Upper lobe of left lung (tissue), 6 donors: ENCODE results near the gene SRPK2. TPM values are rescaled to one million over a fixed set of nuclear protein-coding genes. Genes with fewer than 3 reads are reported as not detected.

Experiments used
- ATAC-seq, 2 donors: fragments of 200-7000 bp; cut with Tn5 transposase; one replicate each; pipeline ENCODE4 v1.9.1; 2022; ENCODE audit warnings: mild to moderate bottlenecking in 2 of 2, moderate library complexity in 2 of 2; ENCODE audit not compliant: low FRiP score in 2 of 2
- DNase-seq, 2 donors: peaks; one replicate each; pipeline ENCODE4 v3.0.0-alpha.2; 2019 to 2020
- H3K27ac ChIP-seq, 4 donors: fragments of 200-600 bp; sonication (generic); one replicate each; pipeline ENCODE4 v1.5.1; 2016 to 2019
- H3K27me3 ChIP-seq, 4 donors: fragments of 200-600 bp; sonication (generic); one replicate each; pipeline ENCODE4 v1.5.1; 2017 to 2019
- H3K36me3 ChIP-seq, 4 donors: fragments of 200-600 bp; sonication (generic); one replicate each; pipeline ENCODE4 v1.5.1; 2016 to 2019
- H3K4me1 ChIP-seq, 4 donors: fragments of 200-600 bp; sonication (generic); one replicate each; pipeline ENCODE4 v1.5.1; 2018 to 2019
- H3K4me3 ChIP-seq, 4 donors: fragments of 200-600 bp; sonication (generic); one replicate each; pipeline ENCODE4 v1.5.1; 2017 to 2019; ENCODE audit warnings: mild to moderate bottlenecking in 2 of 4, moderate library complexity in 1 of 4
- H3K9me3 ChIP-seq, 4 donors: fragments of 200-600 bp; sonication (generic); one replicate each; pipeline ENCODE4 v1.5.1; 2018 to 2019
- CTCF ChIP-seq, 6 experiments: fragments of 450-650 bp in 4 of 6; fragments of 200-600 bp in 2 of 6; sonication (generic) in 2 of 6; IDR thresholded peaks; one replicate each; pipeline ENCODE4 v1.5.1; 2016 to 2019; ENCODE audit warnings: antibody characterized with exemption in 6 of 6
- EP300 ChIP-seq, 4 donors: sonication (generic); formaldehyde crosslinking; IDR thresholded peaks; one replicate each; pipeline ENCODE4 v1.5.1; 2017; ENCODE audit warnings: antibody characterized with exemption in 4 of 4, control low read depth in 2 of 4
- POLR2A ChIP-seq, 4 donors: fragments of 450-650 bp; IDR thresholded peaks; one replicate each; pipeline ENCODE4 v1.5.1; 2016 to 2017; ENCODE audit warnings: antibody characterized with exemption in 4 of 4, mild to moderate bottlenecking in 2 of 4
- POLR2AphosphoS5 ChIP-seq, 2 donors: sonication (generic); formaldehyde crosslinking; IDR thresholded peaks; one replicate each; pipeline ENCODE4 v1.5.1; 2017; ENCODE audit warnings: antibody characterized with exemption in 2 of 2
- WGBS, 2 donors: methylation state at CpG; one replicate each; pipeline ENCODE4 v1.1.5; 2017 to 2018; 5-methylcytosine and 5-hydroxymethylcytosine counted together
- total RNA-seq, 6 donors: library from RNA; depleted of rRNA in 4 of 6; stranded (reverse); fragments of >200 nt in 4 of 6; gene quantifications; one replicate each; pipeline versions ENCODE4 v1.1.0 to v1.2.1, GENCODE V29; 2016 to 2021
- donor health status: DM: no; HTN: no; CAD: no; lungs with moderate emphysema.
- donor health status: DM: no; HTN: yes; CAD: no; lungs with severe emphysema.

The SRPK2 gene
- total RNA-seq, 6 donors from 2014 or later = 29.6 to 55.6 (median 45.6) TPM

GRCh38 chr7:105246679-105247078 is 142.0 kb downstream of the SRPK2 start:
- Histone ChIP-seq H3K27ac (no peak overlapping the region), H3K27me3 (no peaks in the 10 kb centered on the region), H3K4me1 (peaks cover 5 to 22% (median 16%) of the 10 kb centered on the region in 4 donors), H3K9me3 (no peaks in the 10 kb centered on the region), H3K4me3 (no peak overlapping the region), H3K36me3 (no peaks in the 10 kb centered on the region)
- DNase-seq (no peak), ATAC-seq (no peak)
- TF ChIP-seq POLR2AphosphoS5 (IDR thresholded peaks at IDR 0.05) = no peak
- no peak for TF ChIP-seq CTCF (IDR thresholded peaks at IDR 0.05)
- TF ChIP-seq POLR2A (IDR thresholded peaks at IDR 0.05) = no peak
- no peak for TF ChIP-seq EP300 (IDR thresholded peaks at IDR 0.05)

- Histone ChIP-seq H3K4me1 (peaks cover 5 to 22% (median 17%) of the 10 kb centered on the region in 4 donors), H3K27me3 (no peaks in the 10 kb centered on the region), H3K36me3 (no peaks in the 10 kb centered on the region), H3K4me3 (no peak overlapping the region), H3K9me3 (no peaks in the 10 kb centered on the region), H3K27ac (no peak overlapping the region)
- DNase-seq = no peak
- 59 to 79% methylated on average over 4 of the region's 4 CpGs for WGBS, 2 donors
- TF ChIP-seq POLR2A (IDR thresholded peaks at IDR 0.05) (no peak), CTCF (IDR thresholded peaks at IDR 0.05) (no peak), EP300 (IDR thresholded peaks at IDR 0.05) (no peak), POLR2AphosphoS5 (IDR thresholded peaks at IDR 0.05) (no peak)
- ATAC-seq = no peak
Observed at GRCh38 chr7:105246256-105246655, 142.5 kb downstream of the SRPK2 start.

- ATAC-seq (no peak), DNase-seq (no peak)
- WGBS, 2 donors = 58 to 73% methylated on average over 12 of the region's 12 CpGs
- Histone ChIP-seq H3K4me3 (no peak overlapping the region), H3K36me3 (no peaks in the 10 kb centered on the region), H3K4me1 (peaks cover 5 to 22% (median 16%) of the 10 kb centered on the region in 4 donors), H3K9me3 (no peaks in the 10 kb centered on the region), H3K27me3 (no peaks in the 10 kb centered on the region), H3K27ac (peak overlapping the region in 3 of 4 donors; percentile 7 to 65 (median 63))
- no peak for TF ChIP-seq CTCF (IDR thresholded peaks at IDR 0.05)
- TF ChIP-seq POLR2A (IDR thresholded peaks at IDR 0.05) = no peak
- no peak for TF ChIP-seq EP300 (IDR thresholded peaks at IDR 0.05)
- TF ChIP-seq POLR2AphosphoS5 (IDR thresholded peaks at IDR 0.05) = no peak
Observed at GRCh38 chr7:105245398-105246114, 143.2 kb downstream of the SRPK2 start.

- no peak for ATAC-seq
Observed at GRCh38 chr7:105244594-105244993, 144.1 kb downstream of the SRPK2 start.

DNA sequence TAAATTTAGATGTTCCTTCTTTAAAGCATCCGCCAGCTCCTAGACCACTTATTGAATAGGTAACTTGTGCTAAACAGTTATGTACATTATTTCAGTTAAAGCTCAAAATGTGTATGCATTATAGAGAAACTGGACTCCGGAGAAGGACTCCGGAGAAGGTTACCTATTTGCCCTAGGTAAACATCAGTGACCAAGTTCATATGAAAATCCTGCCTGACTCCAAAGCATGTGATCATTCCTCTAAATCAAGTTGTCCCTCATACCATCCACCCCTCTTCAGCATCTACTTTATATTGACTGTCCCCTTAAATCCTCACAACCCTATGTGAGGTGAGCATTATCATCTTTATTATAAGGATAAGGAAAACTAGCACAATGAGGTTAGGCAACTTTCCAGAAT is 147.5 kb downstream of the SRPK2 start:
- Histone ChIP-seq H3K27ac (no peak overlapping the region), H3K27me3 (no peaks in the 10 kb centered on the region), H3K9me3 (no peaks in the 10 kb centered on the region), H3K4me1 (peaks cover 6 to 36% (median 13%) of the 10 kb centered on the region in 4 donors), H3K36me3 (no peaks in the 10 kb centered on the region), H3K4me3 (no peak overlapping the region)
- WGBS, 2 donors = 90% methylated on average over 3 of the region's 3 CpGs
- TF ChIP-seq CTCF (IDR thresholded peaks at IDR 0.05) = no peak
- TF ChIP-seq EP300 (IDR thresholded peaks at IDR 0.05) = no peak
- TF ChIP-seq POLR2AphosphoS5 (IDR thresholded peaks at IDR 0.05) = no peak
- TF ChIP-seq POLR2A (IDR thresholded peaks at IDR 0.05) = no peak
- DNase-seq = no peak
- ATAC-seq = no peak

More at GRCh38 chr7:105244594-105244993, 144.1 kb downstream of the SRPK2 start:
- TF ChIP-seq POLR2AphosphoS5 (IDR thresholded peaks at IDR 0.05) (peak in 1 of 2 donors; percentile 24), POLR2A (IDR thresholded peaks at IDR 0.05) (no peak)
- peaks cover 5 to 22% (median 14%) of the 10 kb centered on the region in 4 donors for H3K4me1 ChIP-seq
- 59 to 72% methylated on average over 22 to 28 of the region's 28 CpGs for WGBS, 2 donors
- no peaks in the 10 kb centered on the region for H3K27me3 ChIP-seq
- H3K4me3 ChIP-seq = peak overlapping the region in 1 of 4 donors; percentile 10
- DNase-seq = peak in 1 of 2 donors; percentile 80
- no peaks in the 10 kb centered on the region for H3K36me3 ChIP-seq
- no peaks in the 10 kb centered on the region for H3K9me3 ChIP-seq
- peak overlapping the region in 2 of 4 donors; percentile 63 to 65 for H3K27ac ChIP-seq
